ENCODE results near the gene POTEB2.
"Not testable (repeated sequence)": the region's sequence is repeated elsewhere in the genome, so short reads cannot be mapped to it uniquely, and the experiment has no call there.

- not testable (repeated sequence) for TF ChIP-seq POLR2A, CTCF (IDR thresholded peaks at IDR 0.05)
These were observed 12.3 kb upstream of the POTEB2 start for GRCh38 chr15:20878464-20878863.

Data from ovary (tissue), 3 donors.